Spinal cord (tissue), 10 donors: ENCODE results near the gene ROR1. TPM values are rescaled to one million over a fixed set of nuclear protein-coding genes. Genes with fewer than 3 reads are reported as not detected.
"Not testable (repeated sequence)": the region's sequence is repeated elsewhere in the genome, so short reads cannot be mapped to it uniquely, and the experiment has no call there.

ENCODE experiments used
- DNase-seq, 6 donors: peaks; one replicate each; pipeline versions ENCODE4 v3.0.0 to v3.0.0-alpha.2; 2013 to 2015; ENCODE audit warnings: low spot score in 6 of 6, low read depth in 4 of 6
- H3K27ac ChIP-seq: one replicate; pipeline ENCODE4 v1.5.1; 2013; ENCODE audit warnings: low read depth, low read length, control low read depth
- H3K27me3 ChIP-seq: one replicate; pipeline ENCODE4 v1.6.1; 2013; ENCODE audit warnings: low read length; ENCODE audit not compliant: control insufficient read depth, insufficient read depth
- H3K36me3 ChIP-seq: one replicate; pipeline ENCODE4 v1.6.1; 2013; ENCODE audit warnings: low read length; ENCODE audit not compliant: control insufficient read depth, insufficient read depth
- H3K4me1 ChIP-seq: one replicate; pipeline ENCODE4 v1.6.1; 2013; ENCODE audit warnings: low read length; ENCODE audit not compliant: control insufficient read depth, insufficient read depth
- H3K4me3 ChIP-seq: one replicate; pipeline ENCODE4 v1.5.1; 2013; ENCODE audit warnings: low read depth, low read length, control low read depth
- H3K9me3 ChIP-seq: one replicate; pipeline ENCODE4 v1.6.1; 2013; ENCODE audit warnings: low read length; ENCODE audit not compliant: control insufficient read depth, insufficient read depth
- WGBS: methylation state at CpG from one replicate; pipeline ENCODE4 v1.1.5; 2013; ENCODE audit warnings: missing lambda C conversion rate; ENCODE audit not compliant: insufficient coverage; 5-methylcytosine and 5-hydroxymethylcytosine counted together
- polyA plus RNA-seq, 2 donors: library from polyadenylated mRNA; unstranded; fragments of 120-200 nt; gene quantifications; one replicate each; pipeline ENCODE4 v1.2.1, GENCODE V29; 2013; ENCODE audit not compliant: insufficient read length in 2 of 2
- total RNA-seq, 2 donors: library from RNA; depleted of rRNA in 1 of 2; stranded (reverse); fragments of 120-200 nt in 1 of 2; fragments of >200 nt in 1 of 2; gene quantifications; one replicate each; pipeline versions ENCODE4 v1.2.3 to v1.2.4, GENCODE V29; 2013 to 2014
- donor health status: healthy.

Gene ROR1
- total and polyA plus RNA-seq, 4 donors: 4.0 to 16.5 (median 7.9) TPM

GRCh38 chr1:64097859-64098258 lies 324.0 kb downstream of the ROR1 start:
- Histone ChIP-seq H3K27me3 (no peaks in the 10 kb centered on the region), H3K36me3 (no peaks in the 10 kb centered on the region), H3K4me3 (no peak overlapping the region), H3K9me3 (no peaks in the 10 kb centered on the region), H3K27ac (no peak overlapping the region), H3K4me1 (no peaks in the 10 kb centered on the region)
- WGBS: 86% methylated on average over 2 of the region's 4 CpGs
- no peak for DNase-seq

- Histone ChIP-seq H3K27me3 (no peaks in the 10 kb centered on the region), H3K27ac (no peak overlapping the region), H3K4me3 (no peak overlapping the region), H3K9me3 (no peaks in the 10 kb centered on the region), H3K36me3 (no peaks in the 10 kb centered on the region), H3K4me1 (no peaks in the 10 kb centered on the region)
- no peak for DNase-seq
- WGBS: 100% methylated on average over 1 of the region's 1 CpG
Measured at GRCh38 chr1:64098436-64098835, 324.6 kb downstream of the ROR1 start.

GRCh38 chr1:64098846-64099582 lies 325.2 kb downstream of the ROR1 start:
- H3K27ac ChIP-seq: no peak overlapping the region
- H3K9me3 ChIP-seq: no peaks in the 10 kb centered on the region
- no peaks in the 10 kb centered on the region for H3K4me1 ChIP-seq
- WGBS: 60% methylated on average over 2 of the region's 9 CpGs
- no peak overlapping the region for H3K4me3 ChIP-seq
- H3K36me3 ChIP-seq: no peaks in the 10 kb centered on the region
- peak in 1 of 6 donors; percentile 78 for DNase-seq
- H3K27me3 ChIP-seq: no peaks in the 10 kb centered on the region

- H3K27me3 ChIP-seq: no peaks in the 10 kb centered on the region
- no peak overlapping the region for H3K4me3 ChIP-seq
- H3K27ac ChIP-seq: no peak overlapping the region
- WGBS: 66% methylated on average over 2 of the region's 4 CpGs
- H3K9me3 ChIP-seq: no peaks in the 10 kb centered on the region
- no peak for DNase-seq
- H3K36me3 ChIP-seq: no peaks in the 10 kb centered on the region
- no peaks in the 10 kb centered on the region for H3K4me1 ChIP-seq
Measured at GRCh38 chr1:64100791-64101190, 327.0 kb downstream of the ROR1 start.

- H3K27ac ChIP-seq, H3K4me1 ChIP-seq, DNase-seq, H3K27me3 ChIP-seq, H3K36me3 ChIP-seq, H3K9me3 ChIP-seq, H3K4me3 ChIP-seq: not testable (repeated sequence)
- WGBS: no CpG with 5 or more reads among the region's 1 CpG
Measured at GRCh38 chr1:64104585-64104984, 330.8 kb downstream of the ROR1 start.

GRCh38 chr1:64107118-64107519 lies 333.3 kb downstream of the ROR1 start:
- no CpG with 5 or more reads among the region's 4 CpGs for WGBS
- Histone ChIP-seq H3K27me3 (no peaks in the 10 kb centered on the region), H3K36me3 (no peaks in the 10 kb centered on the region), H3K27ac (no peak overlapping the region), H3K4me3 (no peak overlapping the region), H3K4me1 (no peaks in the 10 kb centered on the region), H3K9me3 (no peaks in the 10 kb centered on the region)
- DNase-seq: peak in 1 of 6 donors; percentile 40

GRCh38 chr1:64107632-64108031 lies 333.8 kb downstream of the ROR1 start:
- Histone ChIP-seq H3K36me3 (no peaks in the 10 kb centered on the region), H3K4me1 (no peaks in the 10 kb centered on the region), H3K27ac (no peak overlapping the region), H3K4me3 (no peak overlapping the region), H3K27me3 (no peaks in the 10 kb centered on the region), H3K9me3 (no peaks in the 10 kb centered on the region)
- no CpG with 5 or more reads among the region's 2 CpGs for WGBS
- DNase-seq: no peak

- H3K4me1 ChIP-seq: no peaks in the 10 kb centered on the region
- H3K9me3 ChIP-seq: no peaks in the 10 kb centered on the region
- 17% methylated on average over 1 of the region's 6 CpGs for WGBS
- H3K4me3 ChIP-seq: no peak overlapping the region
- peak in 1 of 6 donors; percentile 21 for DNase-seq
- H3K27ac ChIP-seq: no peak overlapping the region
- H3K27me3 ChIP-seq: no peaks in the 10 kb centered on the region
- H3K36me3 ChIP-seq: no peaks in the 10 kb centered on the region
Measured at GRCh38 chr1:64110924-64111777, 337.3 kb downstream of the ROR1 start.

- Histone ChIP-seq H3K27me3 (no peaks in the 10 kb centered on the region), H3K27ac (no peak overlapping the region), H3K9me3 (no peaks in the 10 kb centered on the region), H3K4me3 (no peak overlapping the region), H3K36me3 (no peaks in the 10 kb centered on the region), H3K4me1 (no peaks in the 10 kb centered on the region)
- DNase-seq: no peak
- WGBS: 76% methylated on average over 3 of the region's 3 CpGs
Measured at GRCh38 chr1:64111787-64112186, 338.0 kb downstream of the ROR1 start.

- Histone ChIP-seq H3K27me3 (no peaks in the 10 kb centered on the region), H3K4me1 (no peaks in the 10 kb centered on the region), H3K4me3 (no peak overlapping the region), H3K9me3 (no peaks in the 10 kb centered on the region), H3K27ac (no peak overlapping the region), H3K36me3 (no peaks in the 10 kb centered on the region)
- no peak for DNase-seq
- WGBS: 92% methylated on average over 2 of the region's 2 CpGs
Measured at GRCh38 chr1:64112281-64112680, 338.5 kb downstream of the ROR1 start.
